GM12872 (cell line): Measurements from ENCODE around the gene SART3.

ENCODE experiments used
- TF ChIP-seq, protein P1 (sequence below): IDR thresholded peaks from 3 replicates; pipeline ENCODE4 v1.5.1; 2011; ENCODE audit warnings: low read depth, mild to moderate bottlenecking, low read length, moderate library complexity; ENCODE audit not compliant: insufficient read depth

Gene SART3

DNA sequence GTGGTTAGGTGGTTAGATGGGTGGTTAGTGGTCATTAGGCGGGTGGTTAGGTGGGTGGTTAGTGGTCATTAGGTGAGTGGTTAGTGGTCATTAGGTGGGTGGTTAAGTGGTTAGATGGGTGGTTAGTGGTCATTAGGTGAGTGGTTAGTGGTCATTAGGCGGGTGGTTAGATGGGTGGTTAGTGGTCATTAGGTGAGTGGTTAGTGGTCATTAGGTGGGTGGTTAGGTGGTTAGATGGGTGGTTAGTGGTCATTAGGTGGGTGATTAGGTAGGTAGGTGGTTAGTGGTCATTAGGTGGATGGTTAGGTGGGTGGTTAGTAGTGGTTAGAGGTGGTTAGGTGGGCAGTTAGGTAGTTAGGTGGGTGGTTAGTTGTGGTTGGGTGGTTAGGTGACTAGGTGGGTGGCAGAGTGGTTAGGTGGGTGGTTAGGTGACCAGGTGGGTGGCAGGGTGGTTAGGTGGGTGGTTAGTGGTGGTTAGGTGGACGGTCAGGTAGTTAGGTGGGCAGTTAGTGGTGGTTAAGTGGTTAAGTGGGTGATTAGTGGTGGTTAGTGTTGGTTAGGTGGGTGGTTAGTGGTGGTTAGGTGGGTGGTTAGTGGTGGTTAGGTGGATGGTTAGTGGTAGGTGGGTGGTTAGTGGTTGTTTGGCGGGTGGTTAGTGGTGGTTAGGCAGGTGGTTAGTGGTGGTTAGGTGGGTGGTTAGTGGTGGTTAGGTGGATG, 44.9 kb upstream of the SART3 start:
- TF ChIP-seq, protein P1, sequence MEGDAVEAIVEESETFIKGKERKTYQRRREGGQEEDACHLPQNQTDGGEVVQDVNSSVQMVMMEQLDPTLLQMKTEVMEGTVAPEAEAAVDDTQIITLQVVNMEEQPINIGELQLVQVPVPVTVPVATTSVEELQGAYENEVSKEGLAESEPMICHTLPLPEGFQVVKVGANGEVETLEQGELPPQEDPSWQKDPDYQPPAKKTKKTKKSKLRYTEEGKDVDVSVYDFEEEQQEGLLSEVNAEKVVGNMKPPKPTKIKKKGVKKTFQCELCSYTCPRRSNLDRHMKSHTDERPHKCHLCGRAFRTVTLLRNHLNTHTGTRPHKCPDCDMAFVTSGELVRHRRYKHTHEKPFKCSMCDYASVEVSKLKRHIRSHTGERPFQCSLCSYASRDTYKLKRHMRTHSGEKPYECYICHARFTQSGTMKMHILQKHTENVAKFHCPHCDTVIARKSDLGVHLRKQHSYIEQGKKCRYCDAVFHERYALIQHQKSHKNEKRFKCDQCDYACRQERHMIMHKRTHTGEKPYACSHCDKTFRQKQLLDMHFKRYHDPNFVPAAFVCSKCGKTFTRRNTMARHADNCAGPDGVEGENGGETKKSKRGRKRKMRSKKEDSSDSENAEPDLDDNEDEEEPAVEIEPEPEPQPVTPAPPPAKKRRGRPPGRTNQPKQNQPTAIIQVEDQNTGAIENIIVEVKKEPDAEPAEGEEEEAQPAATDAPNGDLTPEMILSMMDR, result no peak

DNA sequence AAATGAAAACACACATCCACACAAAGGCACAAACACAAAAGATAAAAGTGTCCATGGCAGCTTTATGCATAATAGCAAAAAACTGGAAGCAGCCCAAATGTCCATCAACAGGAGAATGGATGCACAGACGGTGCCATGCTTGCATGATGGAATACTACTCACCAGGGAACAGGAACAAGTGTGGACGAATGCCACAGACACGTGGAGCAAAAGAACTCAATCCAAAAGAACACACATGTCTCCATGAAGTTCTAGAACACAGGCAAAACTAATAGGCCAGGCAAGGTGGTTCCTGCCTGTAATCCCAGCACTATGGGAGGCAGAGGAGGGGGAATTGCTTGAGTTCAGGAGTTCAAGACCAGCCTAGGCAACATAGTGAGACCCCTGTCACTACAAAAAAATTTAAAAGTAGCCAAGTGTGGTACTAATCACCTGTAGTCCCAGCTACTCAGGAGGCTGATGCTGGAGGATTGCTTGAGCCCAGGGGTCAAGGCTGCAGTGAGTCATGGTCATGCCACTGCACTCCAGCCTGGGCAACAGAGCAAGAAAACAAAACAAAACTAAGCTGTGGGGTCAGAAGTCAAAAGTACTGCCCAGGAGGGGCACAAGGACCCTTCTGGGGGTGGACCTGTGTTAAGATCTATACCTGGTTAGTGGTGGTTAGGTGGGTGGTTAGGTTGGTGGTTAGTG, 44.2 kb upstream of the SART3 start:
- TF ChIP-seq, protein P1, result no peak

DNA sequence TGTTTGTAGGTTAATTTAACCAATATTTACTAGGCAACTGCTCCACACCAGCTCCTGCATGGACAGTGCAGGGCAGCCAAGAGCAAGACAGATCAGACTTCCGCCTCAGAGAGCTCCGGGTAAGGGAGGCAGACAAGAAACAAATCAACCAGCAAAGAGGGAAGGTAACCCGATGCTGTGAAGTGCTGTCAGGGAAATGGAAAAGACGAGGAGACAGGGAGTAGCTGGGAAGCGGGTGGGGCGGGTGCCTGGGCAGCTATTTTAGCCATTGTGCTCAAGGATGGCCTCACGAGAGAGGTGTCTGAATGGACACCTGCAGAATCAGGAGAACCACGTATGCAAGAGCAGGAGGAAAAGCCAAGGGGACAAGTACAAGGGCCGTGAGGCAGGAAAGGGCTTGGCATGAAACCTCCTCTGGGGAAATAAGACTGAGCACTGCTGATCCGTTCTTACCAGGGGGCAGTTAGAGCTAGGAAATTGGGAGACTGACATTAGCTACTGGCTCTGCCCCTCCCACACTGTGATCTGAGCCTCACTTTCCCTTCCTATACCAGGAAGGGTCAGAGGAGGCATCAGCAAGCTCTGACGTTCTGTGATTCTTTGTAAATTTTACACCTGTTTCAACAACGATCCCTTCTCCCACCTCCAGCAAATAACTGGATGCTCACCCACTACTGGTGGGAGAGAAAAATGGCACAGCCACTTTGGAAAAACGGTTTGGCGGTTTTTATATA, 43.4 kb upstream of the SART3 start:
- TF ChIP-seq, protein P1, result no peak

DNA sequence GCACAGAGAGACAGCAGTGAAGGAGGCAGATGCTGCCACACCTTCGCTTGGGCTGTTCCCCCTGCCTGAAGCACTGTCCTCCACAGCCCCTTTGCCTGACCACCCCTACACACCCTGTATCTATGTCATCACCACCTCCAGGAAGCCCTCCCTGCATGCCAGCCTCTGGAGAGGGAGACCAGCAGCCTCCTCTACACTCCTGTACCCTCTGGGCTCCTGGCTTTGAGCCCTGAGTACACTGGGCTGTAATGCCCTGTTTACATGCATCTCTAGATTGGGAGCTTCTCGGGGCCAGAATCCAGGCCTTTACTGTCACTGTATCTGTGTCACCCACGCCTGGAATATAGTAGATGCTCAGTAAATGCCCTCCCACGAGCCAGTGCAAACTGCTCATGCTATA, 42.8 kb upstream of the SART3 start:
- TF ChIP-seq, protein P1, result no peak

DNA sequence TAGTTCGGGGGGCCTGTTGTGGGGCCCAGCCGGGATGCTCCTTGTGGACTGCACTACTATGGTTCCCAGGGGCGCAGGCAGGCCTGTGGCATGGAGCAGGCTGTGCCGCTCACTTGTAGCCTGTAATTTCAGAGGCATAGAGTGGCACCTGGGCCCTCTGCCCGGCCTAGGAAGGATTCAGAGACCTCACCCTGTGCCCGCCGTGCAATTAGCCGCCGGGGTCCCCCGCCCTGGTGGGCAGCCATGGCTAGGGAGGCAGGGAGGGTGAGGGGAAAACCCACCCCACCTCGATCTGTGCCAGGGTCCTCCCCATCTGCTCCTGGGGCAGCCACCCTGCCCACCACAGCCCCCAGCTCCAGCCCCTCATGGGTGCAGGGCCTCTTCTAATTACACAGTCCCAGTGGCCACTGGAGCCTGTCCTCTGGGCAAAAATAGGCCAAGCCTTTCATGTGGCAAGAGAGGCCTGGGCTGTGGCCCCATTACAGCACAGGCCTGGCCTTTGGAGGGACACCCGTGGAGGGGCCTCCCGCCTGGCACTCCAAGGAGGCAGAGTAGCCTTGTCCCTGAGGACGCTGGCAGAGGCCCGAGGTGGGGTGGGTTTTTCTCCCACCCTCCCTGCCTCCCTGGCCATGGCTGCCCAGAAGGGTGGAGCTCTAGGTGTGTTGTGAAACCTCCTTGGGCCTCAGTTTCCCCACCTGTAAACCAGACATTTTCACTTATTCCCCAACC, 42.2 kb upstream of the SART3 start:
- TF ChIP-seq, protein P1, result no peak

DNA sequence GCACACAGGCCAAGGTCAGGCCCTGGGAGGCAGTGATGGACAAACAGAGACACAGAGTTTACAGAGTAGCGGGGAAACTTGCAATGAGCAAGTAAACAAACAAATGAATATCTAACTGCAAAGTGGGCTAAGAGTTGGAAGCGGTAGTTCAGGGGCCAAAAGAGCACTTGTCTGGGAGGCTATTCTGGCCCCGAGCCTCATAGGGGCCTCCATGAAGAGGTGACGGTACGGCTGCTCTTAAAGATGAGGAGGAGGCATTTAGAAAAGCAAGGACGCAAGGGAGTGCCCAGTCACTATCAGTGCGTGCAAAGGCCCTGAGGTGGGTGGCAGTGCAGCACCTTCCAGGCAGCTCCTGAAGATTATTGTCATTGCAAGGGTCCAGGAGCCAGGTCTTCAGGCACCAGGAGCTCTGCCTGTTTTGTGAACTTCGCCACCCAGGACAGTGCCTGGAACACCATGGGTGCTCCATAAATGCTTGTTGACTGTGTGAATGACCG, 41.3 kb upstream of the SART3 start:
- TF ChIP-seq, protein P1, result no peak

DNA sequence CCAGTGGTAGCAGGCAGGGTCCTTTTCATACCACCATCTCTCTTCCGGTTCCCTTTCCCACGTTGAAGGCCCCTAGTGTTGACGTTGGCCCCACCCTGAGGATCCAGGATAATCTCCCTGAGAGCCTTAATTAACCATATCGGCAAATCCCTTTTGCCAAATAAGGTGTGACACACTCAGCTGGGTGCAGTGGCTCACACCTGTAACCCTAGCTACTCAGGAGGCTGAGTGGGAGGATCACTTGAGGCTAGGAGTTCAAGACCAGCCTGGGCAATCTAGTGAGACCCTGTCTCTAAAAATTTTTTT, 39.7 kb upstream of the SART3 start:
- TF ChIP-seq, protein P1, result no peak
